ENCODE data around the gene ATXN7L1.

The ATXN7L1 gene

GRCh38 chr7:105691680-105692564 lies 184.5 kb downstream of the ATXN7L1 start (continued):
- no peak for TF ChIP-seq KLF1 (tag by site-specific recombination; IDR thresholded peaks at IDR 0.05)
- TF ChIP-seq ZNF830 (tag by site-specific recombination; IDR thresholded peaks at IDR 0.05; ENCODE audit: low read depth): no peak
- no peak for TF ChIP-seq ZNF223 (tag by site-specific recombination; IDR thresholded peaks at IDR 0.05)
- TF ChIP-seq ZXDB (tag by site-specific recombination; IDR thresholded peaks at IDR 0.05): peak; percentile 62
- no peak for TF ChIP-seq ZBTB7A (tag by site-specific recombination; IDR thresholded peaks at IDR 0.05; ENCODE audit: low read depth)
- peak; percentile 45; the same call in 1 of the 2 replicates for TF ChIP-seq EGR2 (tag by site-specific recombination; IDR thresholded peaks at IDR 0.05; ENCODE audit: low read depth)
- TF ChIP-seq BCL11B (tag by site-specific recombination; IDR thresholded peaks at IDR 0.05; ENCODE audit: low read depth): no peak
- TF ChIP-seq ZNF791 (tag by site-specific recombination; IDR thresholded peaks at IDR 0.05): no peak
- TF ChIP-seq, protein P1, sequence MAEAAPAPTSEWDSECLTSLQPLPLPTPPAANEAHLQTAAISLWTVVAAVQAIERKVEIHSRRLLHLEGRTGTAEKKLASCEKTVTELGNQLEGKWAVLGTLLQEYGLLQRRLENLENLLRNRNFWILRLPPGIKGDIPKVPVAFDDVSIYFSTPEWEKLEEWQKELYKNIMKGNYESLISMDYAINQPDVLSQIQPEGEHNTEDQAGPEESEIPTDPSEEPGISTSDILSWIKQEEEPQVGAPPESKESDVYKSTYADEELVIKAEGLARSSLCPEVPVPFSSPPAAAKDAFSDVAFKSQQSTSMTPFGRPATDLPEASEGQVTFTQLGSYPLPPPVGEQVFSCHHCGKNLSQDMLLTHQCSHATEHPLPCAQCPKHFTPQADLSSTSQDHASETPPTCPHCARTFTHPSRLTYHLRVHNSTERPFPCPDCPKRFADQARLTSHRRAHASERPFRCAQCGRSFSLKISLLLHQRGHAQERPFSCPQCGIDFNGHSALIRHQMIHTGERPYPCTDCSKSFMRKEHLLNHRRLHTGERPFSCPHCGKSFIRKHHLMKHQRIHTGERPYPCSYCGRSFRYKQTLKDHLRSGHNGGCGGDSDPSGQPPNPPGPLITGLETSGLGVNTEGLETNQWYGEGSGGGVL (tag by site-specific recombination; IDR thresholded peaks at IDR 0.05): peak; percentile 61
- no peak for TF ChIP-seq ZNF214 (tag by site-specific recombination; IDR thresholded peaks at IDR 0.05; ENCODE audit: borderline replicate concordance)
- TF ChIP-seq ZNF768 (tag by site-specific recombination; IDR thresholded peaks at IDR 0.05): peak; percentile 25; the same call in 1 of the 2 replicates
- TF ChIP-seq ZNF302 (tag by site-specific recombination; IDR thresholded peaks at IDR 0.05; ENCODE audit: low read depth): 0 out of 2 replicates have a peak, but pooled peaks have one; percentile 69
- TF ChIP-seq TRIM28 (IDR thresholded peaks at IDR 0.05; ENCODE audit: borderline replicate concordance, low read length): 0 out of 2 replicates have a peak, but pooled peaks have one; percentile 26
- TF ChIP-seq ZNF513 (tag by site-specific recombination; IDR thresholded peaks at IDR 0.05): no peak
- peak; percentile 22; the same call in 1 of the 2 replicates for TF ChIP-seq ZNF664 (tag by site-specific recombination; IDR thresholded peaks at IDR 0.05)
- TF ChIP-seq SETDB1 (IDR thresholded peaks at IDR 0.05; ENCODE audit: insufficient read length, low read length): no peak
- TF ChIP-seq ZNF521 (tag by site-specific recombination; IDR thresholded peaks at IDR 0.05): no peak
- TF ChIP-seq, protein P2, sequence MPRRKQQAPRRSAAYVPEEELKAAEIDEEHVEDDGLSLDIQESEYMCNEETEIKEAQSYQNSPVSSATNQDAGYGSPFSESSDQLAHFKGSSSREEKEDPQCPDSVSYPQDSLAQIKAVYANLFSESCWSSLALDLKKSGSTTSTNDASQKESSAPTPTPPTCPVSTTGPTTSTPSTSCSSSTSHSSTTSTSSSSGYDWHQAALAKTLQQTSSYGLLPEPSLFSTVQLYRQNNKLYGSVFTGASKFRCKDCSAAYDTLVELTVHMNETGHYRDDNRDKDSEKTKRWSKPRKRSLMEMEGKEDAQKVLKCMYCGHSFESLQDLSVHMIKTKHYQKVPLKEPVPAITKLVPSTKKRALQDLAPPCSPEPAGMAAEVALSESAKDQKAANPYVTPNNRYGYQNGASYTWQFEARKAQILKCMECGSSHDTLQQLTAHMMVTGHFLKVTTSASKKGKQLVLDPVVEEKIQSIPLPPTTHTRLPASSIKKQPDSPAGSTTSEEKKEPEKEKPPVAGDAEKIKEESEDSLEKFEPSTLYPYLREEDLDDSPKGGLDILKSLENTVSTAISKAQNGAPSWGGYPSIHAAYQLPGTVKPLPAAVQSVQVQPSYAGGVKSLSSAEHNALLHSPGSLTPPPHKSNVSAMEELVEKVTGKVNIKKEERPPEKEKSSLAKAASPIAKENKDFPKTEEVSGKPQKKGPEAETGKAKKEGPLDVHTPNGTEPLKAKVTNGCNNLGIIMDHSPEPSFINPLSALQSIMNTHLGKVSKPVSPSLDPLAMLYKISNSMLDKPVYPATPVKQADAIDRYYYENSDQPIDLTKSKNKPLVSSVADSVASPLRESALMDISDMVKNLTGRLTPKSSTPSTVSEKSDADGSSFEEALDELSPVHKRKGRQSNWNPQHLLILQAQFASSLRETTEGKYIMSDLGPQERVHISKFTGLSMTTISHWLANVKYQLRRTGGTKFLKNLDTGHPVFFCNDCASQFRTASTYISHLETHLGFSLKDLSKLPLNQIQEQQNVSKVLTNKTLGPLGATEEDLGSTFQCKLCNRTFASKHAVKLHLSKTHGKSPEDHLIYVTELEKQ (tag by site-specific recombination; IDR thresholded peaks at IDR 0.05; ENCODE audit: borderline replicate concordance): peak; percentile 49; the same call in 1 of the 2 replicates
- TF ChIP-seq ZNF629 (tag by site-specific recombination; IDR thresholded peaks at IDR 0.05): peak; percentile 80
- TF ChIP-seq ZNF24 (tag by site-specific recombination; IDR thresholded peaks at IDR 0.05): no peak; the same call in none of the 2 replicates
- no peak; the same call in 1 of the 2 replicates for TF ChIP-seq ZNF639 (tag by site-specific recombination; IDR thresholded peaks at IDR 0.05)
- TF ChIP-seq ZNF274 (IDR thresholded peaks at IDR 0.05; ENCODE audit: low read length): no peak
- TF ChIP-seq ZNF274 (tag by site-specific recombination; IDR thresholded peaks at IDR 0.05; ENCODE audit: borderline replicate concordance): no peak
- 0 out of 2 replicates have a peak, but pooled peaks have one; percentile 40 for TF ChIP-seq ZNF610 (tag by site-specific recombination; IDR thresholded peaks at IDR 0.05; ENCODE audit: borderline replicate concordance)
- TF ChIP-seq ZSCAN5A (tag by site-specific recombination; IDR thresholded peaks at IDR 0.05): no peak
- no peak for TF ChIP-seq ZSCAN23 (tag by site-specific recombination; IDR thresholded peaks at IDR 0.05)

Measured in HEK293 (cell line).